NT2/D1 (cell line): ENCODE measurements around the gene EXOC3L2.
"Not testable (repeated sequence)": the region's sequence is repeated elsewhere in the genome, so short reads cannot be mapped to it uniquely, and the experiment has no call there.

ENCODE experiments used
- DNase-seq: peaks from one replicate; pipeline ENCODE4 v3.0.0-alpha.2; 2011; ENCODE audit warnings: low read depth, low spot score
- H3K27me3 ChIP-seq: 2 replicates; pipeline ENCODE4 v1.6.0; 2011; ENCODE audit warnings: mild to moderate bottlenecking; ENCODE audit not compliant: insufficient read length, insufficient read depth
- H3K36me3 ChIP-seq: 2 replicates; pipeline ENCODE4 v1.6.1; 2011; ENCODE audit warnings: mild to moderate bottlenecking, low read length, mixed read lengths; ENCODE audit not compliant: insufficient read depth, insufficient read length
- H3K4me1 ChIP-seq: 2 replicates; pipeline ENCODE4 v1.5.1; 2011; ENCODE audit not compliant: insufficient read depth, insufficient read length
- H3K4me3 ChIP-seq: 2 replicates; pipeline ENCODE4 v1.5.1; 2011; ENCODE audit warnings: low read depth; ENCODE audit not compliant: insufficient read length
- H3K9ac ChIP-seq: 2 replicates; pipeline ENCODE4 v1.6.0; 2011; ENCODE audit warnings: low read depth; ENCODE audit not compliant: insufficient read length
- H3K9me3 ChIP-seq: 2 replicates; pipeline ENCODE4 v1.5.1; 2011; ENCODE audit warnings: mild to moderate bottlenecking, low read length; ENCODE audit not compliant: insufficient read depth
- SUZ12 ChIP-seq: IDR thresholded peaks from 2 replicates; pipeline ENCODE4 v1.6.1; 2011; ENCODE audit not compliant: insufficient read length, insufficient read depth; ENCODE audit errors: extremely low read depth
- YY1 ChIP-seq: IDR thresholded peaks from 2 replicates; pipeline ENCODE4 v1.6.1; 2011; ENCODE audit not compliant: insufficient read length, insufficient read depth
- ZNF274 ChIP-seq: IDR thresholded peaks from 2 replicates; pipeline ENCODE4 v1.6.1; 2011; ENCODE audit warnings: mild to moderate bottlenecking, low read depth, low read length

EXOC3L2 gene

GRCh38 chr19:45279587-45280192 lies 34.5 kb upstream of the EXOC3L2 start:
- no peak overlapping the region for H3K9ac ChIP-seq
- no peak for DNase-seq
- no peak for TF ChIP-seq SUZ12
- no peak for TF ChIP-seq ZNF274
- no peak for TF ChIP-seq YY1

GRCh38 chr19:45278087-45278486 lies 32.9 kb upstream of the EXOC3L2 start:
- Histone ChIP-seq H3K4me3 (no peak overlapping the region), H3K9me3 (no peaks in the 10 kb centered on the region), H3K27me3 (no peaks in the 10 kb centered on the region), H3K36me3 (peaks cover 37% of the 10 kb centered on the region), H3K9ac (no peak overlapping the region), H3K4me1 (peaks cover 2% of the 10 kb centered on the region)
- TF ChIP-seq SUZ12 (no peak), YY1 (no peak), ZNF274 (no peak)
- DNase-seq, result no peak

More at GRCh38 chr19:45279587-45280192, 34.5 kb upstream of the EXOC3L2 start:
- no peaks in the 10 kb centered on the region for H3K9me3 ChIP-seq
- H3K36me3 ChIP-seq, result peaks cover 35% of the 10 kb centered on the region
- H3K4me1 ChIP-seq, result peaks cover 2% of the 10 kb centered on the region
- H3K27me3 ChIP-seq, result no peaks in the 10 kb centered on the region
- no peak overlapping the region for H3K4me3 ChIP-seq

GRCh38 chr19:45276284-45276687 lies 31.1 kb upstream of the EXOC3L2 start:
- DNase-seq, result no peak
- Histone ChIP-seq H3K36me3 (peaks cover 45% of the 10 kb centered on the region), H3K27me3 (no peaks in the 10 kb centered on the region), H3K4me3 (no peak overlapping the region), H3K4me1 (peaks cover 2% of the 10 kb centered on the region), H3K9me3 (no peaks in the 10 kb centered on the region), H3K9ac (no peak overlapping the region)
- TF ChIP-seq SUZ12, result no peak
- no peak for TF ChIP-seq ZNF274
- no peak for TF ChIP-seq YY1

GRCh38 chr19:45275370-45275971 lies 30.3 kb upstream of the EXOC3L2 start:
- H3K4me1 ChIP-seq, result peaks cover 2% of the 10 kb centered on the region
- no peaks in the 10 kb centered on the region for H3K9me3 ChIP-seq
- DNase-seq, result no peak
- no peak overlapping the region for H3K9ac ChIP-seq
- H3K4me3 ChIP-seq, result no peak overlapping the region
- H3K36me3 ChIP-seq, result peaks cover 47% of the 10 kb centered on the region
- H3K27me3 ChIP-seq, result no peaks in the 10 kb centered on the region
- TF ChIP-seq YY1 (no peak), SUZ12 (no peak), ZNF274 (no peak)

GRCh38 chr19:45273521-45273855 lies 28.3 kb upstream of the EXOC3L2 start:
- Histone ChIP-seq H3K9me3 (no peaks in the 10 kb centered on the region), H3K9ac (no peak overlapping the region), H3K4me1 (peaks cover 2% of the 10 kb centered on the region), H3K36me3 (peaks cover 43% of the 10 kb centered on the region), H3K4me3 (no peak overlapping the region), H3K27me3 (no peaks in the 10 kb centered on the region)
- TF ChIP-seq ZNF274 (no peak), YY1 (no peak), SUZ12 (no peak)
- no peak for DNase-seq

- no peaks in the 10 kb centered on the region for H3K27me3 ChIP-seq
- no peak for TF ChIP-seq YY1
- no peak for TF ChIP-seq ZNF274
- TF ChIP-seq SUZ12, result no peak
- peaks cover 42% of the 10 kb centered on the region for H3K36me3 ChIP-seq
- H3K9me3 ChIP-seq, result no peaks in the 10 kb centered on the region
- H3K9ac ChIP-seq, result no peak overlapping the region
- H3K4me3 ChIP-seq, result no peak overlapping the region
- H3K4me1 ChIP-seq, result peaks cover 2% of the 10 kb centered on the region
- DNase-seq, result no peak
Observed at GRCh38 chr19:45271735-45272108, 26.5 kb upstream of the EXOC3L2 start.

GRCh38 chr19:45271098-45271734 lies 26.0 kb upstream of the EXOC3L2 start:
- no peak for TF ChIP-seq SUZ12
- peaks cover 42% of the 10 kb centered on the region for H3K36me3 ChIP-seq
- H3K27me3 ChIP-seq, result no peaks in the 10 kb centered on the region

GRCh38 chr19:45269939-45270338 lies 24.7 kb upstream of the EXOC3L2 start:
- not testable (repeated sequence) for H3K4me1 ChIP-seq, H3K9ac ChIP-seq, H3K4me3 ChIP-seq, H3K27me3 ChIP-seq, H3K9me3 ChIP-seq, DNase-seq
- H3K36me3 ChIP-seq, result peaks cover 44% of the 10 kb centered on the region

More at GRCh38 chr19:45271098-45271734, 26.0 kb upstream of the EXOC3L2 start:
- H3K9me3 ChIP-seq, result no peaks in the 10 kb centered on the region
- H3K9ac ChIP-seq, result no peak overlapping the region
- H3K4me3 ChIP-seq, result no peak overlapping the region
- peaks cover 2% of the 10 kb centered on the region for H3K4me1 ChIP-seq
- DNase-seq, result no peak
